ENCODE results near the gene ARID5B.

DNA sequence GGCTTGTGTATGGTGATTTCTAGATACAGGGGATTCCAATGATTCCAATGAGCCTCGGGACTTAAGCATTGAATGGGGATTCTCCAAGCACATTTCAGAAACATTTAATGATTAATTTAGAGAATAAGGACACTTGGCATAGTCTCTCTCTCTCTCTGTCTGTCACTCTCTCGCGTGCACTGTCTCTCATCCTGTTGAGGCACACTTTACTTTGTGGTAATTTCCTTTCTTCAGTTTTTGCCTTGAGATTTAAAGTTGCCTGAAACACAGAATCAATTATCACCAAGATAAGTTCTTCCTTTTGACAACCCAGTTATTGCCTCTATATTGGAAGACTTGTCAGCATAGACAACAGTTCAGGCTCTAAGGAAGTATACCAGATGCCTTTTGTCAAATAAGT is 131.6 kb downstream of the ARID5B start:
- TF ChIP-seq, protein P1, sequence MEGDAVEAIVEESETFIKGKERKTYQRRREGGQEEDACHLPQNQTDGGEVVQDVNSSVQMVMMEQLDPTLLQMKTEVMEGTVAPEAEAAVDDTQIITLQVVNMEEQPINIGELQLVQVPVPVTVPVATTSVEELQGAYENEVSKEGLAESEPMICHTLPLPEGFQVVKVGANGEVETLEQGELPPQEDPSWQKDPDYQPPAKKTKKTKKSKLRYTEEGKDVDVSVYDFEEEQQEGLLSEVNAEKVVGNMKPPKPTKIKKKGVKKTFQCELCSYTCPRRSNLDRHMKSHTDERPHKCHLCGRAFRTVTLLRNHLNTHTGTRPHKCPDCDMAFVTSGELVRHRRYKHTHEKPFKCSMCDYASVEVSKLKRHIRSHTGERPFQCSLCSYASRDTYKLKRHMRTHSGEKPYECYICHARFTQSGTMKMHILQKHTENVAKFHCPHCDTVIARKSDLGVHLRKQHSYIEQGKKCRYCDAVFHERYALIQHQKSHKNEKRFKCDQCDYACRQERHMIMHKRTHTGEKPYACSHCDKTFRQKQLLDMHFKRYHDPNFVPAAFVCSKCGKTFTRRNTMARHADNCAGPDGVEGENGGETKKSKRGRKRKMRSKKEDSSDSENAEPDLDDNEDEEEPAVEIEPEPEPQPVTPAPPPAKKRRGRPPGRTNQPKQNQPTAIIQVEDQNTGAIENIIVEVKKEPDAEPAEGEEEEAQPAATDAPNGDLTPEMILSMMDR (IDR thresholded peaks at IDR 0.05), result no peak
- no peak for TF ChIP-seq POLR2A (IDR thresholded peaks at IDR 0.05)
- no peak for TF ChIP-seq POLR2AphosphoS5 (IDR thresholded peaks at IDR 0.05)

All from prostate gland (tissue), 2 donors.